Measurements from ENCODE around the gene CIB4.

Gene CIB4

DNA sequence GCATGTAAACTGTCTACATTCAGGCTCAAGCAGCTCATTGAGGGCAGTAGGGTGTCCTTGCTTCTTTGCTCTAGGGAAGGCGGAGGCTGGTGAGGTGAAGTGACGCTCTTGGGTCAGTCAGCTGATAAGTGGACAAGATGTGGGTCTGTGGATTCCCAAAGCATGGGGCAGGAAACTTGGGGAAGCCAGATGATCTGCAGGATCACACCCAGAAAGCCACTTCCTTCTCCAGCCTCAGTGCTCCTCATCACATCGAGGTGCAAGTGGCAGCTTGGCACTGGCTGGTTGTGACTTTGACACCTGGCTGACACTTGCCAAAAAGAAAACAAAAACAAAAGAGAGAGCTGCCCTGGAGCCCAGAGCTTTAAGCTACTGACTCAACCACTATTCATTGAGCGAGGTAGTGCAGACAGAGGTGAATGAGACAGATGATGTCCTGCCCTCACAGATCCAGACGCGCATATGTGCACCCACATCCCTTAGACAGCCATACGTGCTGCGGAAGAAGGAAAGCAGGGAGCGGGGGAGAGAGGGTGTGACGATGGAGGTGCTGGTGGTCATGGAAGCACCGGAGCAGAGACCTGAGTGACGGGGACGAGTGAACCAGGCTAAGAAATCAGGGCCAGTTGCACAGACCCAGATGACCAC is 3.1 kb upstream of the CIB4 start:
- Histone ChIP-seq H3K9ac (ENCODE audit: low read depth, low read length) (no peak overlapping the region), H3K9me3 (ENCODE audit: control insufficient read depth, insufficient read depth, low read length) (no peaks in the 10 kb centered on the region), H3K36me3 (ENCODE audit: insufficient read depth, low read length) (no peaks in the 10 kb centered on the region), H3K4me1 (ENCODE audit: insufficient read depth, low read length) (peaks cover 15% of the 10 kb centered on the region; the same call in 1 of the 2 replicates)

GRCh38 chr2:26642429-26642828 is 1.3 kb upstream of the CIB4 start:
- Histone ChIP-seq H3K9ac (ENCODE audit: low read depth, low read length) (no peak overlapping the region), H3K4me1 (ENCODE audit: insufficient read depth, low read length) (peaks cover 9% of the 10 kb centered on the region; the same call in 1 of the 2 replicates), H3K9me3 (ENCODE audit: control insufficient read depth, insufficient read depth, low read length) (no peaks in the 10 kb centered on the region), H3K36me3 (ENCODE audit: insufficient read depth, low read length) (no peaks in the 10 kb centered on the region)

- Histone ChIP-seq H3K4me1 (ENCODE audit: insufficient read depth, low read length) (peaks cover 16% of the 10 kb centered on the region), H3K9ac (ENCODE audit: low read depth, low read length) (no peak overlapping the region), H3K9me3 (ENCODE audit: control insufficient read depth, insufficient read depth, low read length) (no peaks in the 10 kb centered on the region)
These were observed 828 bp downstream of the CIB4 start for GRCh38 chr2:26640331-26640745.

GRCh38 chr2:26639685-26640243 is 1.4 kb downstream of the CIB4 start:
- Histone ChIP-seq H3K9me3 (ENCODE audit: control insufficient read depth, insufficient read depth, low read length) (no peaks in the 10 kb centered on the region), H3K9ac (ENCODE audit: low read depth, low read length) (no peak overlapping the region), H3K4me1 (ENCODE audit: insufficient read depth, low read length) (peaks cover 16% of the 10 kb centered on the region), H3K36me3 (ENCODE audit: insufficient read depth, low read length) (no peaks in the 10 kb centered on the region)

More at GRCh38 chr2:26640331-26640745, 828 bp downstream of the CIB4 start:
- H3K36me3 ChIP-seq (ENCODE audit: insufficient read depth, low read length), result no peaks in the 10 kb centered on the region

DNA sequence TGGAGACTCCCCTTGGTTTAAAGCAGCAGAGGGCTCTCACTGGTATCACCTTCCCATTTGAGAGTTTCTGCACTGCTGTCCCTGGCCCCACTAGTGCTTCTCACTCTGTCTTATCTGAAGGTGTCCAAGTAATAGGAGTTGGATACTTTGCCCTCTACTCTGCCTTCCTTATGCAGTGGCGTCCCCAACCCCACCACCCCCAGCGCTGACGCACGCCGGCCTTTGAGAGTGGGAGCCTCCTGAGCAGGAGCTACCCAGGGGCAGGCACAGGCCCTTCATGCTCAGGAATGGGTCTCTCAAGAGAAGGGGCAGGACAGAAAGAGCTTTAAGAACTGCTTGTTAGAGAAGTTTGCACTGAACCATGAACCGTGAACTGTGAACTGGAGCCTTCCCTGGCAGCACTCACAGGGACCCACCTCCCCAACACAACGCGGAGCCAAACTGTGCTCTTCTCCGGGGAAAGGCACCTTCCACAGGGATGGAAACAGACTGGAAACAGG is 3.3 kb downstream of the CIB4 start:
- H3K4me1 ChIP-seq (ENCODE audit: insufficient read depth, low read length), result peaks cover 16% of the 10 kb centered on the region
- no peaks in the 10 kb centered on the region for H3K9me3 ChIP-seq (ENCODE audit: control insufficient read depth, insufficient read depth, low read length)
- H3K9ac ChIP-seq (ENCODE audit: low read depth, low read length), result no peak overlapping the region
- no peaks in the 10 kb centered on the region for H3K36me3 ChIP-seq (ENCODE audit: insufficient read depth, low read length)

- H3K9ac ChIP-seq (ENCODE audit: low read depth, low read length), result no peak overlapping the region
- H3K9me3 ChIP-seq (ENCODE audit: control insufficient read depth, insufficient read depth, low read length), result no peaks in the 10 kb centered on the region
- H3K36me3 ChIP-seq (ENCODE audit: insufficient read depth, low read length), result no peaks in the 10 kb centered on the region
- H3K4me1 ChIP-seq (ENCODE audit: insufficient read depth, low read length), result peaks cover 16% of the 10 kb centered on the region
These were observed 4.2 kb downstream of the CIB4 start for GRCh38 chr2:26636935-26637334.

GRCh38 chr2:26635401-26635800 is 5.8 kb downstream of the CIB4 start:
- Histone ChIP-seq H3K36me3 (ENCODE audit: insufficient read depth, low read length) (no peaks in the 10 kb centered on the region), H3K4me1 (ENCODE audit: insufficient read depth, low read length) (peaks cover 17% of the 10 kb centered on the region), H3K9me3 (ENCODE audit: control insufficient read depth, insufficient read depth, low read length) (no peaks in the 10 kb centered on the region), H3K9ac (ENCODE audit: low read depth, low read length) (no peak overlapping the region)

- Histone ChIP-seq H3K9me3 (ENCODE audit: control insufficient read depth, insufficient read depth, low read length) (no peaks in the 10 kb centered on the region), H3K36me3 (ENCODE audit: insufficient read depth, low read length) (no peaks in the 10 kb centered on the region), H3K4me1 (ENCODE audit: insufficient read depth, low read length) (peaks cover 15% of the 10 kb centered on the region), H3K9ac (ENCODE audit: low read depth, low read length) (no peak overlapping the region)
These were observed 6.4 kb downstream of the CIB4 start for GRCh38 chr2:26634636-26635230.

GRCh38 chr2:26633993-26634595 is 7.1 kb downstream of the CIB4 start:
- no peaks in the 10 kb centered on the region for H3K36me3 ChIP-seq (ENCODE audit: insufficient read depth, low read length)
- H3K9ac ChIP-seq (ENCODE audit: low read depth, low read length), result no peak overlapping the region
- peaks cover 15% of the 10 kb centered on the region for H3K4me1 ChIP-seq (ENCODE audit: insufficient read depth, low read length)
- no peaks in the 10 kb centered on the region for H3K9me3 ChIP-seq (ENCODE audit: control insufficient read depth, insufficient read depth, low read length)

DNA sequence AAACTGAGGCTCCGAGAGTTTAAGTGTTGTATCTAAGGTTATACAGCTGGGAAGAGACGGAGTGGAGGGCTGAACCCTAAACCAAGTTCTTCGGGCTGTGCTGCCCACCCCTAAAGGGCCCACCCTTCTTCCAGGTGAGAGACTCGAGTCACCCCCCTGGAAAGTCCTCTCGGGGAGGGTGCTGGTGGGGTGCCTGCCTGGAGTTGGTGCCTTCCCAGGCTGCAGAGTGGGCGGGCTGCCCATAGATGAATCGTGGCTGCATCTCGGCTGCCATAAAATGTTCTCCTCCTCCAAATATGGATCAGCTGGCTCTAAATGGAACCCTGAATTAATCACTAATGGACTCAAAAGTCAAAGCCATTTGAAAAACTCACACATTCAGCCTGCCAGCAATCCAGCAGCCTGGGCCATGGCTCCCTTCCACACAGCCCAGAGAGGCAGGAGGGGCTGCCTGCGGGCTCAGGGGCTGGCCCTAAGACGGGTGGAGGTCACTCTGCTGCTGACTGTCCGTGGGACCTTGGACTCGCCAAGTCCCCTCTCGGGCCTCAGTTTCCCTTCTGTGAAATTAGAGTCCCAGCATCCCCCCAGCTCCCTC is 7.7 kb downstream of the CIB4 start:
- Histone ChIP-seq H3K9ac (ENCODE audit: low read depth, low read length) (no peak overlapping the region), H3K36me3 (ENCODE audit: insufficient read depth, low read length) (no peaks in the 10 kb centered on the region), H3K9me3 (ENCODE audit: control insufficient read depth, insufficient read depth, low read length) (no peaks in the 10 kb centered on the region), H3K4me1 (ENCODE audit: insufficient read depth, low read length) (peaks cover 15% of the 10 kb centered on the region)

GRCh38 chr2:26632624-26633185 is 8.5 kb downstream of the CIB4 start:
- Histone ChIP-seq H3K36me3 (ENCODE audit: insufficient read depth, low read length) (no peaks in the 10 kb centered on the region), H3K4me1 (ENCODE audit: insufficient read depth, low read length) (peaks cover 15% of the 10 kb centered on the region), H3K9ac (ENCODE audit: low read depth, low read length) (no peak overlapping the region), H3K9me3 (ENCODE audit: control insufficient read depth, insufficient read depth, low read length) (no peaks in the 10 kb centered on the region)

DNA sequence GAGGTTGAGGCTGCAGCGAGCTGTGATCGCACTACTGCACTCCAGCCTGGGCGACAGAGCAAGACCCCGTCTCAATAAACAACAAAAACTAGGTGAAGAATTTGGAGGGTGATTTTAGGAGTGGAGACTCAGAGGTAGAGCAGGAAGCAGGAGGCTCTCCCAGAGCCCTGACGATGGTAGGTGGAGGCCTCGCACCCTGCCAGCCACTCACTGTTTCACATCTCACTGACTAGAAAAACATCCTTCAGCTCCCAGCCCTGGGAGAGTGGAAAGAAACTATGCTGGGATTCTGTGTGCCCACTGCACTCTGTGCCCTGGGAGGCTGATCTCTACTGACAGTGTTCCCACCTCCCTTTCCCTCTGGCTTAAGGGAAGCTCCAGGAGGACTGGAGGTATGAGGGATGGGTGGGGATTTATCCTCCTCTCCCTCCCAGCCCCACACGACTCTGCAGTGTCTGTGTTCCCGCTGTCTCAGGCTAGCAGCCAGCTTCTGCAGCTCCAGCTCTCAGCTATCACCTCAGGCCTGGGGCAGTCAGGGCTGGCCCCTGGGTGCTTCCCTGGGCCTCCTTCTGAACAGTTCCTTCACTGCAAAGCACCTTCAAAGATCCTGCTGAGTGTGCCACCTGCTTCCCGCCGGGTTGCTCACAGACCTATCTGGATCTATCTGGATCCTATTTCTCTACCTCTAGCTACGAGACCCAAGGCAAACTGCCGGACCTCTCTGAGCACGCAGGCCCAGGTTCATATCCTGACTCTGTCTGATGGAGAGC is 9.6 kb downstream of the CIB4 start:
- Histone ChIP-seq H3K36me3 (ENCODE audit: insufficient read depth, low read length) (no peaks in the 10 kb centered on the region), H3K4me1 (ENCODE audit: insufficient read depth, low read length) (peaks cover 10% of the 10 kb centered on the region), H3K9me3 (ENCODE audit: control insufficient read depth, insufficient read depth, low read length) (no peaks in the 10 kb centered on the region), H3K9ac (ENCODE audit: low read depth, low read length) (no peak overlapping the region)

DNA sequence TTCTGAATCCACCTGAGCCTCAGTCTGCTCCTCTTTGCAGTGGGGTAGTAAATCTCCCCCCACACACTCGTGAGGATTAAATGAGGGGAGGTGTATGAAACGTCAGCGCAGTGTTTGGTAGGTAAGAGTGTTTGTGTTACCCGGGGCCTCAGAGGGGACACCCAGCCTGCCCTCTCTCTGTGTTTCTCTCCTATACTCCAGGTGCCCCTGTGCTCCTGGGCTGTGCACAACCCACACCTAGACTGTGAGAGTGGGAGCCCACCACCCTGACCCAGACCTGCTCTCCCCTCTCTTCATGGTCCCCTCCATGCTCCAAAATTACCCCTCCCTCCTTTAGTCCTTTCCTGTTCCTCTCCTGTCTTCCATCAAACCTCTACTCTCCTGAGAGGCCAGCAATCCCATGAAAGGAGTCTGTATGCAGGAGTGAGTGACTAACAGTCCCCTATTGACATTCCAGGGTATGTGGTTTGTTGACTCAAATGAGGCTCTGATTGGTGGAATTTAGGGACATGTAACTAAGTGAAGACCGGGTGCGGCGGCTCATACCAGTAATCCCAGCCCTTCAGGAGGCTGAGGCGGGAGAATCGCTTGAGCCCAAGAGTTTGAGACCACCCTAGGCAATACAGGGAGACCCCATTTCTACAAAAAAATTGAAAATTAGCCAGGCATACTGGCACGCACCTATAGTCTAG is 10.4 kb downstream of the CIB4 start:
- H3K9ac ChIP-seq (ENCODE audit: low read depth, low read length), result no peak overlapping the region
- H3K9me3 ChIP-seq (ENCODE audit: control insufficient read depth, insufficient read depth, low read length), result no peaks in the 10 kb centered on the region
- H3K4me1 ChIP-seq (ENCODE audit: insufficient read depth, low read length), result peaks cover 6% of the 10 kb centered on the region; the same call in 1 of the 2 replicates
- no peaks in the 10 kb centered on the region for H3K36me3 ChIP-seq (ENCODE audit: insufficient read depth, low read length)
